ENCODE measurements around the gene ARHGAP20. TPM values are rescaled to one million over a fixed set of nuclear protein-coding genes. Genes with fewer than 3 reads are reported as not detected.
A peak's percentile ranks its signal among the peaks of the same experiment; 100 is the strongest.

ARHGAP20 gene, protein sequence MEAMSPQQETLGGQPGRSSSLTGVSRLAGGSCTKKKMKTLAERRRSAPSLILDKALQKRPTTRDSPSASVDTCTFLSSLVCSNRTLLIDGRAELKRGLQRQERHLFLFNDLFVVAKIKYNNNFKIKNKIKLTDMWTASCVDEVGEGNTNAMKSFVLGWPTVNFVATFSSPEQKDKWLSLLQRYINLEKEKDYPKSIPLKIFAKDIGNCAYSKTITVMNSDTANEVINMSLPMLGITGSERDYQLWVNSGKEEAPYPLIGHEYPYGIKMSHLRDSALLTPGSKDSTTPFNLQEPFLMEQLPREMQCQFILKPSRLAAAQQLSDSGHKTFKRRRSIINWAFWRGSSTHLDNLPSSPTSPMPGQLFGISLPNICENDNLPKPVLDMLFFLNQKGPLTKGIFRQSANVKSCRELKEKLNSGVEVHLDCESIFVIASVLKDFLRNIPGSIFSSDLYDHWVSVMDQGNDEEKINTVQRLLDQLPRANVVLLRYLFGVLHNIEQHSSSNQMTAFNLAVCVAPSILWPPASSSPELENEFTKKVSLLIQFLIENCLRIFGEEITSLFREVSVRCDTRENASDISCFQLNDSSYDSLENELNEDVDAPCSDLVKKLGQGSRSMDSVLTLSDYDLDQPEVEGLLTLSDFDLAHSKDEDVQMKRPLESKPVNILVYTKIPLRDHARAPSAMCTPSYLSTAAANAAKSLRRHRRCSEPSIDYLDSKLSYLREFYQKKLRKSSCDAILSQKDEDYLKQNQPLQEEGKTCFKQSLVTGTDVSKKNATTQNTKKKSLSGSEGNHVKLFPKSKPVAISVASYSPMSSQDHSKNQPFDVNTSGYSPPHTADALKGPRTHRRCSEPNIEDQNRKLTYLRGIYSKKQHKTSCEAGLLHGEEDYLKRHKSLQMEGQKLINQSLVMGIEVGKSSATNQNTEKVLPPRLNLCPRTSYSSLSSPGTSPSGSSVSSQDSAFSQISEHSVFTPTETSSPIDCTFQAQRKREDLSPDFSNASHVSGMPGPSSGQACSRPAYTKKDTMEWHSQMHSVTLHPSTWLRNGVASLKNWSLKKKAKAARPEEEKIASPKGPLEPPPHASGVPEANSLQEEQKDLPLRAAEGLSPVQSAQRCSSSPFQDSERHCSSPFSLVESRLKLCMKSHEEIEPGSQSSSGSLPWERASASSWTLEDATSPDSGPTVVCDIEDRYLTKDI
- 17.5 and 20.0 TPM in 2 replicates for total RNA-seq (ENCODE audit: low replicate concordance)

- peak within 1 kb of the TSS; percentile 87 for H3K4me3 ChIP-seq (ENCODE audit: low read depth, low read length)
- TF ChIP-seq, protein P1, sequence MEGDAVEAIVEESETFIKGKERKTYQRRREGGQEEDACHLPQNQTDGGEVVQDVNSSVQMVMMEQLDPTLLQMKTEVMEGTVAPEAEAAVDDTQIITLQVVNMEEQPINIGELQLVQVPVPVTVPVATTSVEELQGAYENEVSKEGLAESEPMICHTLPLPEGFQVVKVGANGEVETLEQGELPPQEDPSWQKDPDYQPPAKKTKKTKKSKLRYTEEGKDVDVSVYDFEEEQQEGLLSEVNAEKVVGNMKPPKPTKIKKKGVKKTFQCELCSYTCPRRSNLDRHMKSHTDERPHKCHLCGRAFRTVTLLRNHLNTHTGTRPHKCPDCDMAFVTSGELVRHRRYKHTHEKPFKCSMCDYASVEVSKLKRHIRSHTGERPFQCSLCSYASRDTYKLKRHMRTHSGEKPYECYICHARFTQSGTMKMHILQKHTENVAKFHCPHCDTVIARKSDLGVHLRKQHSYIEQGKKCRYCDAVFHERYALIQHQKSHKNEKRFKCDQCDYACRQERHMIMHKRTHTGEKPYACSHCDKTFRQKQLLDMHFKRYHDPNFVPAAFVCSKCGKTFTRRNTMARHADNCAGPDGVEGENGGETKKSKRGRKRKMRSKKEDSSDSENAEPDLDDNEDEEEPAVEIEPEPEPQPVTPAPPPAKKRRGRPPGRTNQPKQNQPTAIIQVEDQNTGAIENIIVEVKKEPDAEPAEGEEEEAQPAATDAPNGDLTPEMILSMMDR (IDR thresholded peaks at IDR 0.05; ENCODE audit: insufficient read depth, low read length): peak; percentile 1
- peak; percentile 66 for DNase-seq (ENCODE audit: low read depth)
Measured at GRCh38 chr11:110711776-110712658, at the start of gene ARHGAP20. Gene ARHGAP20 (minus strand): TSS chr11:110712437. CDS start chr11:110712231, 206 bp downstream.

DNA sequence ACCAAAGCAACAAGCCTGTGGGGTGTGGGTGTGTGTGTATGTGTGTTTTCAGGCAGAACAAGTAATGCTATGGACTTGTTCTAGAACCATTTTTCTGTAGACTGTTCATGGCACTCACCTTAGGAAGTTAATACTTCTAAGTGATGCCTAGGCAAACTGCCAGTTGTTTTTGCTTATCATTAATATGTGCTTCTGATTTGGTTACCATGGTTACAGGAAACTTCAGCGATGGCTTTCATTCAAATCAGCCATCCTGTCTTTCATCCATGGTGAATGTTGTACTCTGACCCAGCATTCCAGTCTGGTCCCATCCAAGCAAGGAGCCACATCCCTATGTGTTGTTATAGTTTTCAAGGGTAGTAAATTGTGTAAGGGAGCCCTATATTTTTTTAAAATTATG, 49.8 kb upstream of the ARHGAP20 start:
- no peak for DNase-seq (ENCODE audit: low read depth)
- TF ChIP-seq, protein P1 (IDR thresholded peaks at IDR 0.05; ENCODE audit: insufficient read depth, low read length): no peak
- no peak overlapping the region for H3K4me3 ChIP-seq (ENCODE audit: low read depth, low read length)

GRCh38 chr11:110761131-110761530, 48.9 kb upstream of the ARHGAP20 start:
- TF ChIP-seq, protein P1 (IDR thresholded peaks at IDR 0.05; ENCODE audit: insufficient read depth, low read length): no peak
- no peak overlapping the region for H3K4me3 ChIP-seq (ENCODE audit: low read depth, low read length)
- DNase-seq (ENCODE audit: low read depth): no peak

DNA sequence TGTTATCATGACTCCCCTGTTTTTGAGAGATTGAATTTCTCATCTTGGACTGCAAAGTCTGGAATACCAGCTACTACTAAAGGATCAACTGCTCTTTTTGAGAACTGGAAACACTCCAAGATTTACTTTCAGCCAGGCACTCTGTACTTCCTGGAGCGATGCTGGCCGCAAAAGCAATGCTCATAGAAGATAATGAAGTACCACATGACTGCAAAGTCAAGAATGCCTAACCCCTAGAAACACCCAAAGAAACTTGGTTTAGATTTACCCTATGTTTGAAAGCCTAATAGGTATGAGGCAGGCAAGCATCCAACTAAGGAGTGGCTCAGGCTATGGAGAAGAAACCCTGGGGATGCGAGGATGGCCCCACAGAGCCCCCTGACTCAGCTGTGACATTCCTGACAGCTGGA, 47.7 kb upstream of the ARHGAP20 start:
- H3K4me3 ChIP-seq (ENCODE audit: low read depth, low read length): no peak overlapping the region
- TF ChIP-seq, protein P1 (IDR thresholded peaks at IDR 0.05; ENCODE audit: insufficient read depth, low read length): no peak
- peak; percentile 91 for DNase-seq (ENCODE audit: low read depth)

DNA sequence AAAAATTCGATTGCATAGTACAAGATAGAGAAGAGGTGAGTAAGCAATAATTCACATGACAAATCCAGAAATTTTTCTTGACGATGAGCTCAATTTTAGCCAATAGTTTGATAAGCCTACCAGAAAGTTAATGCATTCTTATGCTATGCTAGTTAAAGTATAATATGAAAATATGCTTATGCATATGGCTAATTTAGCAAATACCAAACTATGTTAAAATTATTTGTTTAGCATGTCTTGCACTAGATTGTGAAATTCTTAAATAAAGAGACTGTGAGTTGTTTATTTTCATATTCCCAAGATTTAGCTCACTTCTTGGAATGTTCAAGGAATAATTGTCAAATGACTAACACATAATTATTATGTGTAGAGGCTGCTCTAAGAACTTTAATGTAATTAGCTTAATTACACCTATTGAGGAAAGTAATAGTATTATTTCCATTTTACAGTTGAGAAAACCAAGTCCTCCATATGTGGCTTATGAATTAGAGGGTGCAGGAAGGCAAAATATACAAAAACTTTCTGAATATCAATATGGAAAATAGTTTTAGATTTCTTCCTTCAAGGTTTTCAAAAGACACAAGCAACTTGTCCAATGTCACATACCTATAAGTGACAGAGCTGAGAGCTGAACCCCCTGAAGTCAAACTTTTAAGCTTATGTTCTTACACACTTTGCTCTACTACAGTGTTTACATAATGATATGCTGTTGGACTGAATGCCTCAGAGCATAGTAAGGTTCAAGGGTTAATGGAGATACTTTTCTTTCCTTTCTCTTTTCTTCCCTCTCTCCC, 45.9 kb upstream of the ARHGAP20 start:
- TF ChIP-seq, protein P1 (IDR thresholded peaks at IDR 0.05; ENCODE audit: insufficient read depth, low read length): no peak
- no peak overlapping the region for H3K4me3 ChIP-seq (ENCODE audit: low read depth, low read length)
- DNase-seq (ENCODE audit: low read depth): no peak

All from fibroblast of the aortic adventitia (primary cell).